HG02759 (cell line): ENCODE measurements around the gene PKHD1.

Experiments
- ATAC-seq: cut with Tn5 transposase; IDR thresholded peaks from one replicate; pipeline ENCODE4 v1.9.1; 2021; ENCODE audit warnings: mild to moderate bottlenecking, moderate library complexity; ENCODE audit not compliant: unreplicated experiment

The PKHD1 gene

DNA sequence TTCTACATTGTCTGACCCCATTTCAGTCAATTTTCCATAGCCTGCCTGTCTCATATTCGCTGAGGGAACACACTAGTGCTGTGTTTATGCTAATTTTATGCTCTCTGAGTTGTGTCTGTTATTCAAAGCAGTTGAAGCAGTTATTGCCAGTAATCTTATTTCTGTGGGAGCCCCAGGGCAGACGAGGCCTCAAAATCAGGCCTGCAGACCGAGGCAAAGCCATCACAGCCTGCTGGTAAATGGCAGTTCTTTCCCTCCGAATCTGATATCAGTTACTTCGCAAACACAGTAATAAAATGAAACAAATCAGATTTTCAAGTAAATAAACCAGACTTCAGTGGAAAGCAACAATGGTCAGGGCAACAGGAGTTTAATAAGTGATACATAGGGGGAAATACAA, 508.4 kb downstream of the PKHD1 start:
- ATAC-seq, result no peak

DNA sequence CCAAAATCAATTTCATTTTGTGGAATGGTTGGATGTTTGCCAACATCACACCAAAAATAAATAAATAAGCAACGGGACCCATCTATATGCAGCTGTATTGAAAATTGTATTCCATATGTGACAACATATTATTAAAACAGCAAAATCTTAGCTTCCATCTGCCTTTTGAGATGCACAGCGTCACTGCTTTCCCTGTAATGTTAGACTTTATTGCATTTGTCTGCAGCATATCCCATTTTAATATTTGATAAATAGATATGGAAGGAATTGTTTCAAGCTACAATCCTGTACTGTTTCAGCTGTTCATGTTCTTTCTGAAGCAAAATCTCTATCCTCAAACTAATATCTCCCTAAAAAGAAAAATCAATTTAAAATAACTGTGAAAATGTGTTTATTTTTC, 509.1 kb downstream of the PKHD1 start:
- ATAC-seq, result no peak

DNA sequence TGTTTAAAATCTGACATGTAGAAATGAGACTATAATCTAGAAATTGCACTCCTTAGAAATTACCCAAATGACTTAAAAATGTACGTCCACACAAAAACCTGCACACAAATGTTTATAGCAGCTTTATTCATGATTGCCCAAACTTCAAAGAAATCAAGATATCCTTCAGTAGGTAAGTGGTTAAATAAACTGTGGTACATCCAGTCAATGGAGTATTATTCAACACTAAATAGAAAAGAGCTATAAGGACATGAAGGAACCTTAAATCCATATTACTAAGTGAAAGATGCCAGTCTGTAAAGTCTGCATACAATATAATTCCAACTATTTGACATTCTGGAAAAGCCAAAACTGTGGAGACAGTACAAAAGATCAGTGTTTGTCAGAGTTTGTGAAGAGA, 513.4 kb downstream of the PKHD1 start:
- ATAC-seq, result no peak

GRCh38 chr6:51571168-51571567, 516.2 kb downstream of the PKHD1 start:
- ATAC-seq, result no peak

- ATAC-seq, result no peak
Observed at GRCh38 chr6:51570168-51570921, 517.1 kb downstream of the PKHD1 start.

- no peak for ATAC-seq
Observed at GRCh38 chr6:51569594-51569993, 517.8 kb downstream of the PKHD1 start.

DNA sequence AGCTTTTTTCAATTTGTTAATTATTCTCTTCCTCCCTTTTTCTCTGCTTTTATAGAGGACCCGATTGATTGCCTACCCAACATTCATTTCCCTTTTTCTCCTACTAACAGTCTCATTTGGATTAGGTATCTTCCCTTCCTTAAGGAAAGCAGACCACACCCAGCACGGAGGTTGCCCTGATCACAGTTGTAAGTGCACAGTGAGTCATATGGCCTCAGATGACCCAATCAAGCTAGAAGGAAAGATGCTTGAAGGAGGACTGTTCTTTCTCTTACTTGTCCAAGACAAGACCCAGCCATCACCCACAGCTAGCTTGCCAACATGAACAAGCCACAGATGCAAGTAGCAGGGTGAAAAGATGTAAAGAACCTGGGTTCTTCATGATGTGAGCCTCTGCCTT, 518.6 kb downstream of the PKHD1 start:
- ATAC-seq, result no peak

DNA sequence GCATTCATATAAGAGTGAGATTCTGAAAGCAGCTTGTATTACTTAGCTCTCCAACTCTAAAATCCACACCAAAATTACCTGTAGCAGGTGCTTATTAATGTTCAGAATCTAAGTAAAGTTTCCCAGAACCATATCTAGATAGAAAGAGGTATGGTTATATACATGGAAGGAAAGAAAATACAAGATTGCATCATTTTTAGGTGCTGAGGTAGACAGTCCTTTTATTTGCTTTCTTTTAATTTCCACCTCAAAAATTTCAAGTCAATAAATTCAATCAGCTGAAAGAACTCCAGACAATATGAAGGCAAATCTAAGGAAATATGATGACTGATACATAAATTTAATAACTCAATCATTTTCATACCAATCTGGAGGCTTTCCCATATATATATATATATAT, 521.9 kb downstream of the PKHD1 start:
- no peak for ATAC-seq
